ENCODE results near the gene HINFP.

The HINFP gene

GRCh38 chr11:119121008-119121810, at the start of gene HINFP:
TSS of gene HINFP (plus strand) at chr11:119121580. CDS start at chr11:119126945, 5,365 bp downstream.
- peak; percentile 100 for DNase-seq

GRCh38 chr11:119077839-119078238, 43.5 kb upstream of the HINFP start:
- DNase-seq: no peak

- no peak for DNase-seq
Measured at GRCh38 chr11:119078675-119079420, 42.5 kb upstream of the HINFP start.

DNA sequence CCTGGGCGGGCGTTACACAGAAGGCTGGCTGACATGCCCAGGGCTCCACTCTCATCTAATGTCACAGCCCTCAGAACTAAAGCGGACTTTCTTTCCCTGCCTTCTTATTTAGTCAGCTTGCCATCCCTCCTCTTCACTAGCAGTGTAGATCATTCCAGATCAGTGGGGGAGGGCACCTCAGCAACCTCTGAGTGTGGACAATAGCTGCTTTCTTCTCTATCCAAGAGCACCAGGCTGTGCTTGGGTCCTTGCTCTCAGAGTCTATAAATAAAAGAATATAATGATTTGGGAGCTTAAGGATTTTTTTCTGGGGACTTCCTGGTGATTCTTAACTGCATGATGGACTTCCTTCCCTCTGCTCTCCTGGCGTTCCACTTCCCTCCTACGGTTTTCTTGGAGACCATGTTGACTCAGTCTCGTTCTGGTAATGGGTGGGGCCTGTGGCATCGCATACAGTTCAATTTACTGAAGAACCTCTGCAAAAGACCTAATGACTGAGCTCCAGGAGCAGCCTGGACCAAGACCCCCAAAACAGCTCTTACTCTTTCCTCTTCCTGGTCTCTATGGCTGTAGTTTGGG, 39.6 kb upstream of the HINFP start:
- DNase-seq: no peak

GRCh38 chr11:119084663-119085436, 36.5 kb upstream of the HINFP start, which contains the start of gene HMBS:
TSS of gene HMBS (plus strand) at chr11:119084881. CDS start at chr11:119085034, 153 bp downstream.
- peak; percentile 94 to 96 for DNase-seq

DNA sequence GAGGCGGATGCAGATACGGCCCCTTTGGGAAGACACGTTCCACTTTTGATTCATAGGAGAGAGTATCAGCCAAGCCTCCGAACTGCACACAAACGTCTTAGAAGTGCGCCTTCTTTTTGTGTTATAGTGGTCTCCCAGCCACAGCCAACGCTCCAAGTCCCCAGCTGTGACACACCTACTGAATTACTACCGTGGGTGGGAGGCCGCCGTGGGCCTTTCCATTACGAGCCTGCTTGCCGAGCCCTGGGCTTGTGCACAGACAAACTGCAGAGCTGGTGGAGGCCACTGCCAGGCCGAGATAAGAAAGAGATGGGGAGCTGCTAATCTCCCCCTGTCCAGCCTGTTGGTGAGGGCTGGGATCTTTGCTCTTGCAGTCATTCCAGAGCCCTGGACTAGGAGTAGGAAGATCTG, 35.9 kb upstream of the HINFP start:
- no peak for DNase-seq

GRCh38 chr11:119087123-119087522, 34.3 kb upstream of the HINFP start:
- DNase-seq: no peak

DNA sequence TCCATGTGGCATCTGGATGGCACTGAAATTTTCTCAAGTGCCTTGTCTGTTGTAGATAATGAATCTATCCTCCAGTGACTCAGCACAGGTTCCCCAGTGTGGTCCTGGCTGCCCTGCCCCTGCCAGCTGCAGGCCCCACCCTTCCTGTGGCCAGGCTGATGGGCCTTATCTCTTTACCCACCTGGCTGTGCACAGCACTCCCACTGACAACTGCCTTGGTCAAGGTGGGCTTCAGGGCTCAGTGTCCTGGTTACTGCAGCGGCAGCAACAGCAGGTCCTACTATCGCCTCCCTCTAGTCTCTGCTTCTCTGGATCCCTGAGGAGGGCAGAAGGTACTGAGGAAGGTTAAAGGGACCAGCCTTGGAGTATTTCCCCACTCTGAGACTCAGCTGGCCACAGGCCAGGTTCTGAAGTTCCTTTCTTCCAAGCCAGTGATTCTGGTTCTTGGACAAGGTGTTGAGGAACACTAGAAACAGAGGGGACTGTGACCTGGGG, 33.6 kb upstream of the HINFP start:
- DNase-seq: no peak

GRCh38 chr11:119088406-119088805, 33.0 kb upstream of the HINFP start:
- no peak for DNase-seq

DNA sequence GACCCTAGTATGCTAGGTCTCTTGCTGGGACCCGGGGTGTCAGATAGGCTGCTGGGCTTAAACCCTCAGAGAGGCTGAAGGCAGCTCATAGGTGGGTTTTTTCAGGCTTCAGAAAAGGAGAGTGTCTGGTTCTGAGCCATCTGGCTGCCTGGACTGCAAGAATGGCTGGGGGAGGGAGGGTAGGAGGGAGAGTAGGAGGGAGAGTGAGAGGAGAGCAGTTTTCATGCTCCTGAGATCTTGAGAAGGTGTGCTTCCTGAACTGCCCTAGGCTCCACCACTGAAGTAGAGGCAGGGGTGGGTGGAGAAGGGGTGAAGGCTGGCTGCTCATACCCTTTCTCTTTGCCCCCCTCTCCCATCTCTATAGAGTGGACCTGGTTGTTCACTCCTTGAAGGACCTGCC, 32.1 kb upstream of the HINFP start:
- DNase-seq: no peak

- no peak for DNase-seq
Measured at GRCh38 chr11:119091178-119091577, 30.2 kb upstream of the HINFP start.

GRCh38 chr11:119091966-119092879, 29.2 kb upstream of the HINFP start:
- no peak for DNase-seq

DNA sequence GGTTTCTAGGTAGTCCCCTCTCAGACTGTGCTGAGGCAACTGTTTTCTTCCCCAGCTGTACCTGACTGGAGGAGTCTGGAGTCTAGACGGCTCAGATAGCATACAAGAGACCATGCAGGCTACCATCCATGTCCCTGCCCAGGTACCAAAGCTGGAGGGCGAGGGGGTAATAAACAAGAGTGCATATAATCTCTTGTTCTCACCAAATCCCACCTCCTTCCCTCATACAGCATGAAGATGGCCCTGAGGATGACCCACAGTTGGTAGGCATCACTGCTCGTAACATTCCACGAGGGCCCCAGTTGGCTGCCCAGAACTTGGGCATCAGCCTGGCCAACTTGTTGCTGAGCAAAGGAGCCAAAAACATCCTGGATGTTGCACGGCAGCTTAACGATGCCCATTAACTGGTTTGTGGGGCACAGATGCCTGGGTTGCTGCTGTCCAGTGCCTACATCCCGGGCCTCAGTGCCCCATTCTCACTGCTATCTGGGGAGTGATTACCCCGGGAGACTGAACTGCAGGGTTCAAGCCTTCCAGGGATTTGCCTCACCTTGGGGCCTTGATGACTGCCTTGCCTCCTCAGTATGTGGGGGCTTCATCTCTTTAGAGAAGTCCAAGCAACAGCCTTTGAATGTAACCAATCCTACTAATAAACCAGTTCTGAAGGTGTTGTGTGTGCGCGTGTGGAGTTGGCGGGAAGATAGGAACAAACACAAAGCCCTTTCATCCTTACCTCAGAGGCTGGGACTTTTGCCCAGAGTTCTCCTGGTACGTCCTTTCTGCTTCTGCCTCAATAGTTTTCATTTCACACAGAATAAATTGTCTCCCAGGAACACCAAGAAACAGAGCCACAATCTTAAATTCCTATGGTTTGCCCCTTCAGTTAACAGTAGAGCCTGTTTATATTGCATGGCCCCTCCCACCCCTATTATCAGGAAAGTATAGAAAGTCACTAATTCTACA, 28.2 kb upstream of the HINFP start:
- DNase-seq: peak; percentile 32 to 42

- DNase-seq: peak in 1 of 2 experiments; percentile 50
Measured at GRCh38 chr11:119093942-119094815, 27.2 kb upstream of the HINFP start.

- DNase-seq: peak; percentile 62 to 83
Measured at GRCh38 chr11:119094816-119095065, 26.6 kb upstream of the HINFP start.

- peak; percentile 99 for DNase-seq
Measured at GRCh38 chr11:119095066-119095880, 26.1 kb upstream of the HINFP start.

- DNase-seq: no peak
Measured at GRCh38 chr11:119099711-119100110, 21.7 kb upstream of the HINFP start.

DNA sequence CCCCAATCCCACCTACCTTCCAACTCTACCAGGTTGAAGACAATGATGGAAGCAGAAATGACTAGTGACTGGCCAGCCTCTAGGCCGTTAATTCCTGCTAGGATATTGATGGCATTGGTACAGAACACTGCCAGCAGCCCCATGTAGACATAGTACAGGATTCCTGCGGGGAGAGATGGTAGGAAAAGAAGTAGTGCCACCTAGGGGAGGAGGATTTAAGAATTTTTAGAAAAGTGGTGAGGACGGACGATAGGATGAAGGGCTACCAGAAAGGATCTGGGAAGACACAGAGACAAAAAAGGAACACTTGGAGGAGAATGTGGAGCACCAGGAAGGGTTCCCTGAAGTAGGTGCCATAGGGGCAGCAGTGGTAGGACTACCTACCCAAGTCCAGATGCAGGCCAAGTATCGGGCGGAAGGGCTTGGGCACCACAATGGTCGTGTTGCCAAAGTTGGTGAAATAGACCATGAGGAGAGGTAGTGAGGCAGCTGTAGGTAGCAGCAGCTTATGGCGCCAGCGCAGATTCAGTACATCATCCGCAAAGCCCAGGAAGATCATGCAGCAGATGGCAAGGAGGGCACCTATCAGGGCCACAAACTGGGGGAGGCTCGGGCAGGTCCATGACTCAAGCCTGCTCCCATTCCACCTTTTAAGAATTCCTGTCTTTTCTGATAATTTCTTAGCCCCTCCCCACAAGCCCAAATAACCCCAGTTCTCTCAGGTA, 21.0 kb upstream of the HINFP start:
- DNase-seq: peak; percentile 33 to 65

Data from NCI-H2081 (cell line).